IMR-90 (cell line): ENCODE data around the gene PIEZO2. TPM values are rescaled to one million over a fixed set of nuclear protein-coding genes. Genes with fewer than 3 reads are reported as not detected.

ENCODE experiments used
- ATAC-seq: fragments of 200-7000 bp; cut with Tn5 transposase; 2 replicates; pipeline ENCODE4 v1.9.1; 2020; ENCODE audit warnings: low read depth, mild to moderate bottlenecking, moderate library complexity
- BruUV-seq: library from RNA; stranded (reverse); fragments of 400-500 nt; replicated peaks from 2 replicates; lab custom pipeline; 2021; lab: Mats Ljungman, UMichigan
- CTCF ChIA-PET: fragments of 300-600 bp; formaldehyde crosslinking; extraction: SDS; loops from one replicate; lab custom pipeline; 2021; ENCODE audit warnings: antibody characterized with exemption; lab: Yijun Ruan, JAX
- POLR2A ChIA-PET: fragments of 300-600 bp; sonication (Branson Sonifier 250); formaldehyde crosslinking; loops from one replicate; lab custom pipeline; 2022; ENCODE audit warnings: antibody characterized with exemption; ENCODE audit not compliant: unreplicated experiment; lab: Charles Lee
- DNase-seq: peaks from one replicate; pipeline ENCODE4 v3.0.0; 2013
- H2AFZ ChIP-seq: replicated peaks from 2 replicates; pipeline ENCODE3; 2013; ENCODE audit warnings: low read length, mild to moderate bottlenecking; ENCODE audit not compliant: poor library complexity
- H2AK5ac ChIP-seq: 2 replicates; pipeline ENCODE4 v1.6.1; 2013; ENCODE audit warnings: low read depth, low read length, inconsistent platforms
- H2AK9ac ChIP-seq: replicated peaks from 2 replicates; pipeline ENCODE3; 2013; ENCODE audit warnings: mild to moderate bottlenecking, low read depth, low read length, moderate library complexity; ENCODE audit not compliant: poor library complexity
- H2BK120ac ChIP-seq: 2 replicates; pipeline ENCODE4 v1.6.1; 2013; ENCODE audit warnings: low read depth, low read length, inconsistent platforms
- H2BK15ac ChIP-seq: 3 replicates; pipeline ENCODE4 v1.6.1; 2013; ENCODE audit warnings: low read depth, low read length, inconsistent platforms
- H2BK20ac ChIP-seq: 2 replicates; pipeline ENCODE4 v1.6.1; 2013; ENCODE audit warnings: low read depth, mild to moderate bottlenecking, inconsistent platforms, low read length, moderate library complexity
- H2BK5ac ChIP-seq: 2 replicates; pipeline ENCODE4 v1.6.1; 2013; ENCODE audit warnings: mild to moderate bottlenecking, low read depth, low read length, inconsistent platforms; ENCODE audit not compliant: poor library complexity, severe bottlenecking
- H3K14ac ChIP-seq: replicated peaks from 2 replicates; pipeline ENCODE4 v1.6.1; 2013; ENCODE audit warnings: low read depth, low read length, inconsistent platforms
- H3K18ac ChIP-seq: 2 replicates; pipeline ENCODE4 v1.6.1; 2013; ENCODE audit warnings: low read depth, low read length, control low read depth
- H3K23ac ChIP-seq: 2 replicates; pipeline ENCODE4 v1.6.1; 2013; ENCODE audit warnings: low read depth, low read length, inconsistent platforms
- H3K27ac ChIP-seq: 2 replicates; pipeline ENCODE4 v1.5.1; 2013; ENCODE audit warnings: mild to moderate bottlenecking, control low read depth, low read length; ENCODE audit not compliant: insufficient read depth
- H3K27me3 ChIP-seq: 2 replicates; pipeline ENCODE4 v1.6.1; 2013; ENCODE audit warnings: low read length; ENCODE audit not compliant: control insufficient read depth, insufficient read depth
- H3K36me3 ChIP-seq: 2 replicates; pipeline ENCODE4 v1.6.1; 2013; ENCODE audit warnings: low read length, mixed read lengths; ENCODE audit not compliant: control insufficient read depth, insufficient read depth
- H3K4ac ChIP-seq: 2 replicates; pipeline ENCODE4 v1.6.1; 2013; ENCODE audit warnings: low read depth, low read length, inconsistent platforms
- H3K4me1 ChIP-seq: 2 replicates; pipeline ENCODE4 v1.6.1; 2013; ENCODE audit warnings: low read length, mixed read lengths; ENCODE audit not compliant: control insufficient read depth, insufficient read depth
- H3K4me2 ChIP-seq: 2 replicates; pipeline ENCODE4 v1.6.1; 2013; ENCODE audit warnings: low read depth, mild to moderate bottlenecking, control low read depth, low read length, moderate library complexity
- H3K4me3 ChIP-seq: 2 replicates; pipeline ENCODE4 v1.5.1; 2013; ENCODE audit warnings: low read depth, mild to moderate bottlenecking, control low read depth, low read length, moderate library complexity; ENCODE audit not compliant: insufficient read depth
- H3K56ac ChIP-seq: 2 replicates; pipeline ENCODE4 v1.6.1; 2013; ENCODE audit warnings: low read length, inconsistent platforms; ENCODE audit not compliant: insufficient read depth; ENCODE audit errors: extremely low read depth
- H3K79me1 ChIP-seq, 2 experiments: 2 replicates each; pipeline ENCODE4 v1.6.1; 2013; ENCODE audit warnings: low read length in 2 of 2, inconsistent platforms in 1 of 2, low read depth in 1 of 2
- H3K9ac ChIP-seq: 2 replicates; pipeline ENCODE4 v1.6.1; 2013; ENCODE audit warnings: low read depth, low read length, control low read depth
- H3K9me1 ChIP-seq: 2 replicates; pipeline ENCODE4 v1.6.1; 2013; ENCODE audit warnings: low read length, inconsistent platforms; ENCODE audit not compliant: insufficient read depth
- H3K9me3 ChIP-seq: 2 replicates; pipeline ENCODE4 v1.6.1; 2013; ENCODE audit warnings: low read length; ENCODE audit not compliant: control insufficient read depth, insufficient read depth
- H4K20me1 ChIP-seq: 2 replicates; pipeline ENCODE4 v1.6.1; 2013; ENCODE audit warnings: low read length, inconsistent platforms; ENCODE audit not compliant: insufficient read depth
- H4K5ac ChIP-seq: 2 replicates; pipeline ENCODE4 v1.6.1; 2013; ENCODE audit warnings: mild to moderate bottlenecking, low read depth, low read length, control low read depth
- H4K8ac ChIP-seq, 2 experiments: 2 replicates each; pipeline ENCODE4 v1.6.1; 2013; ENCODE audit warnings: low read depth in 2 of 2, low read length in 2 of 2, control low read depth in 1 of 2, inconsistent platforms in 1 of 2
- H4K91ac ChIP-seq: 2 replicates; pipeline ENCODE4 v1.6.1; 2013; ENCODE audit warnings: low read depth, low read length, inconsistent platforms; ENCODE audit not compliant: insufficient read depth
- BHLHE40 ChIP-seq: fragments of 150-350 bp; IDR thresholded peaks from 2 replicates; pipeline ENCODE4 v1.6.1; 2016; ENCODE audit warnings: mild to moderate bottlenecking, low read depth, low read length
- CHD1 ChIP-seq: IDR thresholded peaks from 2 replicates; pipeline ENCODE4 v1.6.1; 2012; ENCODE audit warnings: low read depth, low read length, improper control_type of control experiment
- MXI1 ChIP-seq: IDR thresholded peaks from 2 replicates; pipeline ENCODE4 v1.6.1; 2012; ENCODE audit warnings: low read depth, mild to moderate bottlenecking, low read length, moderate library complexity, borderline replicate concordance
- NFE2L2 ChIP-seq: fragments of 150-350 bp; IDR thresholded peaks from 2 replicates; pipeline ENCODE4 v1.6.1; 2016; ENCODE audit warnings: low read depth, mild to moderate bottlenecking, low read length
- RCOR1 ChIP-seq: IDR thresholded peaks from 2 replicates; pipeline ENCODE4 v1.6.1; 2012; ENCODE audit warnings: mild to moderate bottlenecking, low read length, improper control_type of control experiment; ENCODE audit not compliant: insufficient replicate concordance
- WGBS, 2 experiments: methylation state at CpG; one replicate each; pipeline versions ENCODE4 v1.1.5 to v1.1.7; 2013; ENCODE audit warnings: missing lambda C conversion rate in 2 of 2; ENCODE audit not compliant: insufficient read length in 1 of 2; ENCODE audit errors: extremely low coverage in 2 of 2; 5-methylcytosine and 5-hydroxymethylcytosine counted together
- dilution Hi-C: fragments of 300-500 bp; cut with HindIII; formaldehyde crosslinking; loops from one replicate; pipeline ENCODE4 v1.14.3; 2018; ENCODE audit warnings: low sequenced_read_pairs; ENCODE audit not compliant: unreplicated experiment
- in situ Hi-C: fragments of 300-500 bp; cut with MboI; formaldehyde crosslinking; loops from 3 replicates; pipeline ENCODE4 v1.14.3; 2019; ENCODE audit warnings: low sequenced_read_pairs, inconsistent platforms, mixed read lengths
- intact Hi-C: fragments of 100-400 bp; cut with micrococcal nuclease; formaldehyde crosslinking; loops from 2 replicates; pipeline ENCODE4 v1.10.0; 2022
- polyA plus RNA-seq, 3 experiments: library from polyadenylated mRNA; depleted of rRNA; stranded (reverse); fragments of >200 nt; gene quantifications; 2 replicates each; pipeline ENCODE4 v1.2.3, GENCODE V29; 2012; ENCODE audit warnings: low replicate concordance in 1 of 3
- total RNA-seq: library from RNA; depleted of rRNA; stranded (reverse); fragments of >200 nt; gene quantifications from 2 replicates; pipeline ENCODE4 v1.2.3, GENCODE V29; 2012
- TF ChIP-seq, protein P1 (sequence below): fragments of 150-350 bp; IDR thresholded peaks from 2 replicates; pipeline ENCODE4 v1.6.1; 2017; ENCODE audit warnings: mild to moderate bottlenecking, antibody characterized with exemption, low read length, low read depth
- TF ChIP-seq, protein P2 (sequence below): conservative IDR thresholded peaks from 2 replicates; pipeline ENCODE4 v1.5.1; 2012; ENCODE audit warnings: mild to moderate bottlenecking, low read depth, low read length, improper control_type of control experiment

The PIEZO2 gene
- total and polyA plus RNA-seq, 2 of the 4 experiments (the other 2 are of a cell fraction): 2.4 to 4.1 TPM

DNA sequence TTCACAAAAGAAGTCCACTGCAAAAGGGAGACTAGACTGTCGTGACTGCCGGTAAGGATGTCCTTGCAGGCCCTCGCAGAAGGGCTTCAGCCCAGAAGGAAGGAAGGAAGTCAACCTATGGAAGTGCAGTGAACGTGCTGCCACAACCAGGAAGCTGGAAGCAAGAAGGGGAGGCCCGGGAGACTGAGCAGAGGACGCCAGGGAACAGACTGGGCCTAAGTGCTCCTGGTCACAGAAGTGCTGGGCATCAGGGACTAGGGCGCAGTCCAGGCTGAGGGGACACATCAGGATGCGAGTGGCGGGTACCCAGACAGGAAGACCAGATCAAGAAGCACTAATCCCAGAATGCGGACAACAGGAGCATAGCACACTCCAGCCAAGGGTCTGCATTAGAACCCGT is 78.8 kb downstream of the PIEZO2 start:
- in situ Hi-C loops (no loop called here), dilution Hi-C loops (no loop called here), intact Hi-C loops (no loop called here)
- Histone ChIP-seq H2AFZ (no peak overlapping the region), H4K8ac (no peak overlapping the region), H4K91ac (no peak overlapping the region), H2BK15ac (no peak overlapping the region), H4K5ac (no peak overlapping the region), H3K27me3 (no peaks in the 10 kb centered on the region), H3K23ac (no peak overlapping the region), H3K4me1 (peaks cover 2% of the 10 kb centered on the region; the same call in 1 of the 2 replicates), H2AK5ac (no peak overlapping the region), H4K20me1 (no peaks in the 10 kb centered on the region), H3K14ac (no peak overlapping the region), H3K27ac (no peak overlapping the region), H3K4ac (no peak overlapping the region), H3K36me3 (no peaks in the 10 kb centered on the region), H2BK120ac (no peak overlapping the region), H3K18ac (no peak overlapping the region), H3K9me1 (no peaks in the 10 kb centered on the region), H3K56ac (no peak overlapping the region), H3K79me1 (no peaks in the 10 kb centered on the region), H3K4me2 (no peak overlapping the region), H3K9ac (no peak overlapping the region), H3K9me3 (no peaks in the 10 kb centered on the region), H2BK5ac (no peak overlapping the region), H2AK9ac (no peak overlapping the region), H3K4me3 (no peak overlapping the region), H2BK20ac (no peak overlapping the region)
- no TSS peak for BruUV-seq
- ChIA-PET POLR2A (no interaction called here), CTCF (no interaction called here)
- TF ChIP-seq CHD1 (no peak), RCOR1 (no peak), MXI1 (no peak), BHLHE40 (no peak), NFE2L2 (no peak)
- TF ChIP-seq, protein P1, sequence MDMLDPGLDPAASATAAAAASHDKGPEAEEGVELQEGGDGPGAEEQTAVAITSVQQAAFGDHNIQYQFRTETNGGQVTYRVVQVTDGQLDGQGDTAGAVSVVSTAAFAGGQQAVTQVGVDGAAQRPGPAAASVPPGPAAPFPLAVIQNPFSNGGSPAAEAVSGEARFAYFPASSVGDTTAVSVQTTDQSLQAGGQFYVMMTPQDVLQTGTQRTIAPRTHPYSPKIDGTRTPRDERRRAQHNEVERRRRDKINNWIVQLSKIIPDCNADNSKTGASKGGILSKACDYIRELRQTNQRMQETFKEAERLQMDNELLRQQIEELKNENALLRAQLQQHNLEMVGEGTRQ: no peak
- TF ChIP-seq, protein P2, sequence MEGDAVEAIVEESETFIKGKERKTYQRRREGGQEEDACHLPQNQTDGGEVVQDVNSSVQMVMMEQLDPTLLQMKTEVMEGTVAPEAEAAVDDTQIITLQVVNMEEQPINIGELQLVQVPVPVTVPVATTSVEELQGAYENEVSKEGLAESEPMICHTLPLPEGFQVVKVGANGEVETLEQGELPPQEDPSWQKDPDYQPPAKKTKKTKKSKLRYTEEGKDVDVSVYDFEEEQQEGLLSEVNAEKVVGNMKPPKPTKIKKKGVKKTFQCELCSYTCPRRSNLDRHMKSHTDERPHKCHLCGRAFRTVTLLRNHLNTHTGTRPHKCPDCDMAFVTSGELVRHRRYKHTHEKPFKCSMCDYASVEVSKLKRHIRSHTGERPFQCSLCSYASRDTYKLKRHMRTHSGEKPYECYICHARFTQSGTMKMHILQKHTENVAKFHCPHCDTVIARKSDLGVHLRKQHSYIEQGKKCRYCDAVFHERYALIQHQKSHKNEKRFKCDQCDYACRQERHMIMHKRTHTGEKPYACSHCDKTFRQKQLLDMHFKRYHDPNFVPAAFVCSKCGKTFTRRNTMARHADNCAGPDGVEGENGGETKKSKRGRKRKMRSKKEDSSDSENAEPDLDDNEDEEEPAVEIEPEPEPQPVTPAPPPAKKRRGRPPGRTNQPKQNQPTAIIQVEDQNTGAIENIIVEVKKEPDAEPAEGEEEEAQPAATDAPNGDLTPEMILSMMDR: no peak
- no peak for ATAC-seq
- no peak for DNase-seq
- WGBS, 2 experiments: 82% methylated on average over 7 of the region's 11 CpGs; no CpG with 5 or more reads in 1 of the 2 experiments
